Measurements from ENCODE around the gene FNDC3B. TPM values are rescaled to one million over a fixed set of nuclear protein-coding genes. Genes with fewer than 3 reads are reported as not detected.
"Not testable (repeated sequence)": the region's sequence is repeated elsewhere in the genome, so short reads cannot be mapped to it uniquely, and the experiment has no call there.

Gene FNDC3B
- total RNA-seq, 1 donor from 2014 or later, result 71.3 TPM

DNA sequence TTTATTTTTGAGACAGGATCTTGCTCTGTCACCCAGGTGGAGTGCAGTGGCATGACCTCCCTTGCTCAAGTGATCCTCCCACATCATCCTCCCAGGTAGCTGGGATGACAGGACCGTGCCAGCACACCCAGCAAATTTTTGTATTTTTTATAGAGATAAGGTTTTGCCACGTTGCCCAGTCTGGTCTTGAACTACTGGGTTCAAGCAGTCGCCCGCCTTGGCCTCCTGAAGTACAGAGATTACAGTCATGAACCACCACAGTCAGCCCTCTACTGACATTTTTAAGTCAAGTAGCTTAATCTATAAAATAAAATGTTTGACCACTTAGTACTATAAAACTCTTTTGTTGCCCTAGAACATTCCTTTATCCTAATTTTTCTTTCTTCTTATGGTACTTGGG is 198.8 kb downstream of the FNDC3B start:
- Histone ChIP-seq H3K27me3 (ENCODE audit: control insufficient read depth, insufficient read depth, low read length) (no peaks in the 10 kb centered on the region), H3K36me3 (ENCODE audit: control insufficient read depth, insufficient read depth, low read length) (no peaks in the 10 kb centered on the region), H3K4me3 (ENCODE audit: low read depth, low read length) (no peak overlapping the region)
- DNase-seq (ENCODE audit: low read depth), result no peak
- TF ChIP-seq, protein P1, sequence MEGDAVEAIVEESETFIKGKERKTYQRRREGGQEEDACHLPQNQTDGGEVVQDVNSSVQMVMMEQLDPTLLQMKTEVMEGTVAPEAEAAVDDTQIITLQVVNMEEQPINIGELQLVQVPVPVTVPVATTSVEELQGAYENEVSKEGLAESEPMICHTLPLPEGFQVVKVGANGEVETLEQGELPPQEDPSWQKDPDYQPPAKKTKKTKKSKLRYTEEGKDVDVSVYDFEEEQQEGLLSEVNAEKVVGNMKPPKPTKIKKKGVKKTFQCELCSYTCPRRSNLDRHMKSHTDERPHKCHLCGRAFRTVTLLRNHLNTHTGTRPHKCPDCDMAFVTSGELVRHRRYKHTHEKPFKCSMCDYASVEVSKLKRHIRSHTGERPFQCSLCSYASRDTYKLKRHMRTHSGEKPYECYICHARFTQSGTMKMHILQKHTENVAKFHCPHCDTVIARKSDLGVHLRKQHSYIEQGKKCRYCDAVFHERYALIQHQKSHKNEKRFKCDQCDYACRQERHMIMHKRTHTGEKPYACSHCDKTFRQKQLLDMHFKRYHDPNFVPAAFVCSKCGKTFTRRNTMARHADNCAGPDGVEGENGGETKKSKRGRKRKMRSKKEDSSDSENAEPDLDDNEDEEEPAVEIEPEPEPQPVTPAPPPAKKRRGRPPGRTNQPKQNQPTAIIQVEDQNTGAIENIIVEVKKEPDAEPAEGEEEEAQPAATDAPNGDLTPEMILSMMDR (IDR thresholded peaks at IDR 0.05; ENCODE audit: insufficient read depth, low read length, poor library complexity, severe bottlenecking), result no peak

DNA sequence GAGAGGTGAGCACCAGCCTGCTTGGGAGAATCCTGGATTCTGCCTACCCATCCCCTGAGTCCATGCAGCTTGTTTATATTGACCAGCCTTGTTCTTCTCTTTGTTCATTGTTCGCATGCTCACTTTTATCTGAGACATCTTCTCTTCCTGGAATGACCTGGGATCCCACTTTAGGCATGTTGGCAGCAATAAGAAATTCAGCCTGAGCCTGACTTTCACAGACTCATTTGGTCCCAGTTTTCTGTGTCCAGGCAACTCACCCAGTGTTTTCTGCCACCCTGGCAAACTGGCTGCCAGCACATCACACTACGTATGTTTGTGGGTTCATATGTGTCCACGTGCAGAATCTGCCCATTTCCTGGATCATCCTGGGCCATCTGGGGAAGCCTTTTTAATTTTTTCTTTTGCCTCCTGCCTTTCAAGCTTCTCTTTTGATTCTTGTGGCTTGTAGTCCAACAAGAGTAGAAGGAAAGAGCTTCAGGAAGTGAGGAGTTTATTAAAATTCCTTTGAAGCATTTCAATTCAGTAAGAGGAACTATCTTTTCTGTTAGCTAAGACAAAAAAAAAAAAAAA is 199.9 kb downstream of the FNDC3B start:
- no peak overlapping the region for H3K4me3 ChIP-seq (ENCODE audit: low read depth, low read length)
- no peak for DNase-seq (ENCODE audit: low read depth)
- H3K36me3 ChIP-seq (ENCODE audit: control insufficient read depth, insufficient read depth, low read length), result no peaks in the 10 kb centered on the region
- TF ChIP-seq, protein P1 (IDR thresholded peaks at IDR 0.05; ENCODE audit: insufficient read depth, low read length, poor library complexity, severe bottlenecking), result no peak
- no peaks in the 10 kb centered on the region for H3K27me3 ChIP-seq (ENCODE audit: control insufficient read depth, insufficient read depth, low read length)

DNA sequence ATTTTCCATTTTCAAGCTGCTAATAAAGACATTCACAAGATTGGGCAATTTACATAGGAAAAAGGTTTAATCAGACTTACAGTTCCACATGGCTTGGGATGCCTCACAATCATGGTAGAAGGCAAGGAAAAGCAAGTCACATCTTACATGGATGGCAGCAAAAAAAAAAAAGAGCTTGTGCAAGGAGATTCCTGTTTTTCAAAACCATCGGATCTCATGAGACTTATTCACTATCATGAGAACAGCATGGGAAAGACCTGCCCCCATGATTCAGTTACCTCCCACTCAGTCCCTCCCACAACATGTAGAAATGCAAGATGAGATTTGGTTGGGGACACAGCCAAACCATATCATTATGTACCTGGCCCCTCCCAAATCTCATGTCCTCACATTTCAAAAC is 202.0 kb downstream of the FNDC3B start:
- TF ChIP-seq, protein P1 (IDR thresholded peaks at IDR 0.05; ENCODE audit: insufficient read depth, low read length, poor library complexity, severe bottlenecking), result no peak
- DNase-seq (ENCODE audit: low read depth), result no peak
- Histone ChIP-seq H3K27me3 (ENCODE audit: control insufficient read depth, insufficient read depth, low read length) (no peaks in the 10 kb centered on the region), H3K4me3 (ENCODE audit: low read depth, low read length) (no peak overlapping the region), H3K36me3 (ENCODE audit: control insufficient read depth, insufficient read depth, low read length) (no peaks in the 10 kb centered on the region)

DNA sequence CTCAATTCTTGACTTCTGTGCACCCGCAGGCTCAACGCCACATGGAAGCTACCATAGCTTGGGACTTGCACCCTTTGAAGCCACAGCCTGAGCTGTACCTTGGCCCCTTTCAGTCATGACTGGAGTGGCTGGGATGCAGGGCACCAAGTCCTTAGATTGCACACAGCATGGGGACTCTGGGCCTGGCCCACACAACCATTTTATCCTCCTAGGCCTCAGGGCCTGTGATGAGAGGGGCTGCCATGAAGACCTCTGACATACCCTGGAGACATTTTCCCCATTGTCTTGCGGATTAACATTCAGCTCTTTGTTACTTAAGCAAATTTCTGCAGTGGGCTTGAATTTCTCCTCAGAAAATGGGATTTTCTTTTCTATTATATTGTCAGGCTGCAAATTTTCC is 203.1 kb downstream of the FNDC3B start:
- not testable (repeated sequence) for H3K4me3 ChIP-seq (ENCODE audit: low read depth, low read length); H3K27me3 ChIP-seq (ENCODE audit: control insufficient read depth, insufficient read depth, low read length); DNase-seq (ENCODE audit: low read depth); H3K36me3 ChIP-seq (ENCODE audit: control insufficient read depth, insufficient read depth, low read length)

DNA sequence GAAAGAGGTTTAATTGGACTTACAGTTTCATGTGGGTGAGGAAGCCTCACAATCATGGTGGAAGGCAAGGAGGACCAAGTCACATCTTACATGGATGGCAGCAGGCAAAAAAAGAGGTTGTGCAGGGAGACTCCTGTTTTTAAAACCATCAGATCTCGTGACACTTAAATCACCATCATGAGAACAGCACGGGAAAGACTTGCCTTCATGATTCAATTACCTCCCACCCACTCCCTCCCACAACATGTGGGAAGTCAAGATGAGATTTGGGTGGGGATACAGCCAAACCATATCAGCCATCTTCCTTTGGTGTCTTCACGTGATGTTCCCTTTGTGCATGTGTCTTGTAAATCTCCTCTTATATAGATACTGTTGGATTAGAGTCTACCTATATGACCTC is 204.0 kb downstream of the FNDC3B start:
- DNase-seq (ENCODE audit: low read depth); H3K4me3 ChIP-seq (ENCODE audit: low read depth, low read length); H3K27me3 ChIP-seq (ENCODE audit: control insufficient read depth, insufficient read depth, low read length); H3K36me3 ChIP-seq (ENCODE audit: control insufficient read depth, insufficient read depth, low read length): not testable (repeated sequence)

DNA sequence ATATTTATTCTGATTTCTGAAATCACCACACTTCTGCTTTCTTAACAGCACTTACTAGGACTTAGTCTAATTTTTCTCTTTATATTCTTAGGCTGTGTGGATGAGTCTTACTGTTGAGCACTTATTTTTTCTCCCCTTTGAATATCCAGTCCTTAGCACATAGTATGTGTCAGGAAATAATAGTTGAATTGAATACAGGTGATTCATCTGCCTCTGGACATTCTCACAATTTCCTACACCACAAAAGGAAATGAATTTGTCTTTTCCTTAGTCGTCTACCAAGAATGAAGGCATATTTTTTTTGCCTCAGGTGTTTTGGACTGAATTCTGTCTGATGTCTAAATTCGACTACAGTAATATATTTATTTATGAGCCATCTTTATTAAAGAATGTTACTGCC is 204.6 kb downstream of the FNDC3B start:
- DNase-seq (ENCODE audit: low read depth), result no peak
- no peak overlapping the region for H3K4me3 ChIP-seq (ENCODE audit: low read depth, low read length)
- TF ChIP-seq, protein P1 (IDR thresholded peaks at IDR 0.05; ENCODE audit: insufficient read depth, low read length, poor library complexity, severe bottlenecking), result no peak
- no peaks in the 10 kb centered on the region for H3K36me3 ChIP-seq (ENCODE audit: control insufficient read depth, insufficient read depth, low read length)
- no peaks in the 10 kb centered on the region for H3K27me3 ChIP-seq (ENCODE audit: control insufficient read depth, insufficient read depth, low read length)

DNA sequence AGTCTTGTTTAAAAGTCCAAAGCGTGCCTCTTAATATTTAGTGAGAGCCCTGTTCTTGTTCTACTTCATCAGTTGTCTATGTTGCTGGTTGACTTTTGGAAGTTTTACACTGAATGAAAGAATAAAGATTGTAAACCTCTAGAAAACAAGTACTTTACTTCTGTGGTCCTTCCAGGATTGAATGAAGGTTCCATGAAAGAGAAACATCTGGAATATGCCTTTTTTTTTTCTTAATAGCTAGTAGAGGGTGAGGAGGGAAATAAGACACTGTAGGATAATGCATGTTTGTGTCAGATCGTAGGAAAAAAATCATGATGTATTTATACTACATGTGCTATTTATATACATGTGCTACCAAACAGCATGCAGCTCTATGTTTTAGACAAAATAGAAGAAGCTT is 205.9 kb downstream of the FNDC3B start:
- DNase-seq (ENCODE audit: low read depth), result no peak
- H3K4me3 ChIP-seq (ENCODE audit: low read depth, low read length), result no peak overlapping the region
- TF ChIP-seq, protein P1 (IDR thresholded peaks at IDR 0.05; ENCODE audit: insufficient read depth, low read length, poor library complexity, severe bottlenecking), result no peak
- no peaks in the 10 kb centered on the region for H3K36me3 ChIP-seq (ENCODE audit: control insufficient read depth, insufficient read depth, low read length)
- no peaks in the 10 kb centered on the region for H3K27me3 ChIP-seq (ENCODE audit: control insufficient read depth, insufficient read depth, low read length)

Data from kidney epithelial cell (primary cell).